Ishikawa (cell line): ENCODE measurements around the gene TSPAN11.

Experiments
- CEBPB ChIP-seq: IDR thresholded peaks from 2 replicates; pipeline ENCODE4 v1.6.1; 2012
- CREB1 ChIP-seq: IDR thresholded peaks from 2 replicates; pipeline ENCODE4 v1.6.1; 2012; ENCODE audit warnings: low read depth
- RAD21 ChIP-seq: IDR thresholded peaks from 2 replicates; pipeline ENCODE4 v1.6.1; 2012; ENCODE audit warnings: low read depth
- TCF12 ChIP-seq: IDR thresholded peaks from 2 replicates; pipeline ENCODE4 v1.6.1; 2012; ENCODE audit warnings: low read depth
- USF1 ChIP-seq: IDR thresholded peaks from 2 replicates; pipeline ENCODE4 v1.6.1; 2012
- ZBTB7A ChIP-seq: IDR thresholded peaks from 2 replicates; pipeline ENCODE4 v1.6.1; 2012; ENCODE audit warnings: low read depth
- TF ChIP-seq, protein P1 (sequence below): IDR thresholded peaks from 2 replicates; pipeline ENCODE4 v1.6.1; 2012; ENCODE audit warnings: low read depth, mild to moderate bottlenecking

DNA sequence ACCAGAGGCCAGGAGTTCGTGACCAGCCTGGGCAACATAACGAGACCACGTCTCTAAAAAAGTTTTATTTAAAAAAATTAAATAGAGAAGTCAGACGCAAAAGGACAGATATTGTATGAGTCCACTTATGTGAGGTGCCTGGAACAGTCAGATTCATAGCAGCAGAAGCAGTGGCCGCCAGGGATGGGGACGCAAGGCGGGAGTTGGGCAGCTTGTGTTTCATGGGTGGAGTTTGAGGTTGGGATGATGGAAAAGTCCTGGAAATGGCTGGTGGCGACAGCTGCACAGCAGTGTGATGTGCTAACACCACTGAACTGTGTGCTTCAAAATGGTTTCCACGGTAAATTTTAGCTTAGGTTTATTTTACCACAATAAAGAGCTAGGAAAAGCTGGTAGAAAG lies 89.5 kb downstream of the TSPAN11 start:
- TF ChIP-seq CREB1, result no peak
- no peak for TF ChIP-seq RAD21
- TF ChIP-seq, protein P1, sequence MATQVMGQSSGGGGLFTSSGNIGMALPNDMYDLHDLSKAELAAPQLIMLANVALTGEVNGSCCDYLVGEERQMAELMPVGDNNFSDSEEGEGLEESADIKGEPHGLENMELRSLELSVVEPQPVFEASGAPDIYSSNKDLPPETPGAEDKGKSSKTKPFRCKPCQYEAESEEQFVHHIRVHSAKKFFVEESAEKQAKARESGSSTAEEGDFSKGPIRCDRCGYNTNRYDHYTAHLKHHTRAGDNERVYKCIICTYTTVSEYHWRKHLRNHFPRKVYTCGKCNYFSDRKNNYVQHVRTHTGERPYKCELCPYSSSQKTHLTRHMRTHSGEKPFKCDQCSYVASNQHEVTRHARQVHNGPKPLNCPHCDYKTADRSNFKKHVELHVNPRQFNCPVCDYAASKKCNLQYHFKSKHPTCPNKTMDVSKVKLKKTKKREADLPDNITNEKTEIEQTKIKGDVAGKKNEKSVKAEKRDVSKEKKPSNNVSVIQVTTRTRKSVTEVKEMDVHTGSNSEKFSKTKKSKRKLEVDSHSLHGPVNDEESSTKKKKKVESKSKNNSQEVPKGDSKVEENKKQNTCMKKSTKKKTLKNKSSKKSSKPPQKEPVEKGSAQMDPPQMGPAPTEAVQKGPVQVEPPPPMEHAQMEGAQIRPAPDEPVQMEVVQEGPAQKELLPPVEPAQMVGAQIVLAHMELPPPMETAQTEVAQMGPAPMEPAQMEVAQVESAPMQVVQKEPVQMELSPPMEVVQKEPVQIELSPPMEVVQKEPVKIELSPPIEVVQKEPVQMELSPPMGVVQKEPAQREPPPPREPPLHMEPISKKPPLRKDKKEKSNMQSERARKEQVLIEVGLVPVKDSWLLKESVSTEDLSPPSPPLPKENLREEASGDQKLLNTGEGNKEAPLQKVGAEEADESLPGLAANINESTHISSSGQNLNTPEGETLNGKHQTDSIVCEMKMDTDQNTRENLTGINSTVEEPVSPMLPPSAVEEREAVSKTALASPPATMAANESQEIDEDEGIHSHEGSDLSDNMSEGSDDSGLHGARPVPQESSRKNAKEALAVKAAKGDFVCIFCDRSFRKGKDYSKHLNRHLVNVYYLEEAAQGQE, result no peak
- TF ChIP-seq USF1, result no peak
- no peak for TF ChIP-seq CEBPB
- no peak for TF ChIP-seq ZBTB7A
- TF ChIP-seq TCF12, result no peak
